ENCODE measurements around the gene ZNRF3.

DNA sequence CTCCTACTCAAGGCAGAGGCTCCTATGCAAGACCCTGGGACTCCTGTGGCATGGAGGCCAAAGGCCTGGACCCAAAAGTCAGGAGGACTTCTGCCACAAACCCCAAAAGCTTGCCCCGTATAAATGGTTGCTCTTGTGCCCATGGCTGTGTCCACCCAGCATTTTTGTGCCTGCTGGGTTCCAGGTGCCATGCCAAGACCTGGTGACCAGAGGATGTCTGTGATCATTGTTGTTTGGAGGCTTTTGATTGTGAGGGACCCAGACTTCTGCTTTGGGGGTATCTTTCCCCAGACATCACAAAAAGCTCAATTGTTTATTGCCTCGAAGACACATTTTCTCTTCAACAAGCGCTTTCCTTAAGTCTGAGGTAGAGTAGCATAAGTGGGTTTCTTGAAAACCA lies 143.2 kb downstream of the ZNRF3 start:
- TF ChIP-seq, protein P1, sequence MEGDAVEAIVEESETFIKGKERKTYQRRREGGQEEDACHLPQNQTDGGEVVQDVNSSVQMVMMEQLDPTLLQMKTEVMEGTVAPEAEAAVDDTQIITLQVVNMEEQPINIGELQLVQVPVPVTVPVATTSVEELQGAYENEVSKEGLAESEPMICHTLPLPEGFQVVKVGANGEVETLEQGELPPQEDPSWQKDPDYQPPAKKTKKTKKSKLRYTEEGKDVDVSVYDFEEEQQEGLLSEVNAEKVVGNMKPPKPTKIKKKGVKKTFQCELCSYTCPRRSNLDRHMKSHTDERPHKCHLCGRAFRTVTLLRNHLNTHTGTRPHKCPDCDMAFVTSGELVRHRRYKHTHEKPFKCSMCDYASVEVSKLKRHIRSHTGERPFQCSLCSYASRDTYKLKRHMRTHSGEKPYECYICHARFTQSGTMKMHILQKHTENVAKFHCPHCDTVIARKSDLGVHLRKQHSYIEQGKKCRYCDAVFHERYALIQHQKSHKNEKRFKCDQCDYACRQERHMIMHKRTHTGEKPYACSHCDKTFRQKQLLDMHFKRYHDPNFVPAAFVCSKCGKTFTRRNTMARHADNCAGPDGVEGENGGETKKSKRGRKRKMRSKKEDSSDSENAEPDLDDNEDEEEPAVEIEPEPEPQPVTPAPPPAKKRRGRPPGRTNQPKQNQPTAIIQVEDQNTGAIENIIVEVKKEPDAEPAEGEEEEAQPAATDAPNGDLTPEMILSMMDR (IDR thresholded peaks at IDR 0.05) = no peak
- no peak for TF ChIP-seq EP300 (IDR thresholded peaks at IDR 0.05)
- TF ChIP-seq POLR2A (IDR thresholded peaks at IDR 0.05) = no peak
